Measurements from ENCODE around the gene USPL1. TPM values are rescaled to one million over a fixed set of nuclear protein-coding genes. Genes with fewer than 3 reads are reported as not detected.

The USPL1 gene
- total RNA-seq, 1 experiment from 2014 or later, result 11.8 TPM

GRCh38 chr13:30697177-30697953, 79.6 kb downstream of the USPL1 start:
- ChIA-PET POLR2A (no interaction called here), CTCF (interaction anchor here (0.6 to 0.8 kb wide), 2 partner anchors 16 to 102 kb away, joined by 4 to 5 read pairs; no protein-coding TSS in a partner anchor)
- Mint-ChIP-seq H3K27ac (ENCODE audit: low read depth, unreplicated experiment) (no peak overlapping the region), H3K36me3 (ENCODE audit: insufficient read depth, unreplicated experiment) (no peaks in the 10 kb centered on the region), H3K9me3 (ENCODE audit: unreplicated experiment) (no peaks in the 10 kb centered on the region), H3K27me3 (ENCODE audit: insufficient read depth, unreplicated experiment) (no peaks in the 10 kb centered on the region), H3K4me3 (ENCODE audit: unreplicated experiment) (no peak overlapping the region), H3K4me1 (ENCODE audit: insufficient read depth, unreplicated experiment) (peaks cover 7% of the 10 kb centered on the region)
- DNase-seq (ENCODE audit: unreplicated experiment), result no peak
- intact Hi-C loops (cut with micrococcal nuclease), result no loop called here
- TF ChIP-seq CTCF (IDR thresholded peaks at IDR 0.05; ENCODE audit: unreplicated experiment), result no peak
- BruUV-seq (replicated peaks), result no TSS peak

- POLR2A ChIA-PET, result no interaction called here
- H3K4me1 Mint-ChIP-seq (ENCODE audit: insufficient read depth, unreplicated experiment), result peaks cover 7% of the 10 kb centered on the region
- CTCF ChIA-PET, result interaction anchor here (0.7 to 0.8 kb wide), 2 partner anchors 101 to 367 kb away, joined by 4 read pairs; no protein-coding TSS in a partner anchor
- no peaks in the 10 kb centered on the region for H3K9me3 Mint-ChIP-seq (ENCODE audit: unreplicated experiment)
- intact Hi-C loops (cut with micrococcal nuclease), result no loop called here
- H3K36me3 Mint-ChIP-seq (ENCODE audit: insufficient read depth, unreplicated experiment), result no peaks in the 10 kb centered on the region
- no peak overlapping the region for H3K27ac Mint-ChIP-seq (ENCODE audit: low read depth, unreplicated experiment)
- no peak for DNase-seq (ENCODE audit: unreplicated experiment)
- no peak overlapping the region for H3K4me3 Mint-ChIP-seq (ENCODE audit: unreplicated experiment)
- no peaks in the 10 kb centered on the region for H3K27me3 Mint-ChIP-seq (ENCODE audit: insufficient read depth, unreplicated experiment)
- TF ChIP-seq CTCF (IDR thresholded peaks at IDR 0.05; ENCODE audit: unreplicated experiment), result no peak
- no TSS peak for BruUV-seq (replicated peaks)
Observed at GRCh38 chr13:30697996-30698401, 80.3 kb downstream of the USPL1 start.

DNA sequence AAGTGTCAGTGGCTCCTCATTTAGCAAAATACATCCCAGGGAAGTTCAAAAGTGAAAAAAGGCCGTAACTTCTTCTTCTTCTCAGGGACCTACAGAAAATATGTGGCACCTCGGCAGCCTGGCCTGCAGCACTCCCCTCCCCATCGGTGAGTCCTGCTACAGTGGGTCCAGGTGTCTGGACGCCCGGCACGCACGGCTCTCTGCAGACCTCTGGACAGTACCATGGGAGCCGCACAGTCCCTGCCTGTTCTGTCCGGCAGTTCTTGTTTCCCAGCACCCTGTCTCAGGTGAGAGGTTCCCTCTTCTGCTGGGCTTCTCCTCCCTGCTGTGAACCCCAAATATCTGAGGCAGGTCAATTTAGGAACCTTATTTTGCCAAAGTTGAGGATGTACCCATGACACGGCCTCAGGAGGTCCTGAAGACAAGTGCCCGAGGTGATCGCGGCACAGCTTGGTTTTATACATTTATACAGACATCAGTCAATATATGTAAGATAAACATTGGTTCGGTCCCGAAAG, 80.8 kb downstream of the USPL1 start:
- Mint-ChIP-seq H3K36me3 (ENCODE audit: insufficient read depth, unreplicated experiment) (no peaks in the 10 kb centered on the region), H3K27ac (ENCODE audit: low read depth, unreplicated experiment) (no peak overlapping the region), H3K9me3 (ENCODE audit: unreplicated experiment) (no peaks in the 10 kb centered on the region), H3K27me3 (ENCODE audit: insufficient read depth, unreplicated experiment) (no peaks in the 10 kb centered on the region), H3K4me3 (ENCODE audit: unreplicated experiment) (no peak overlapping the region), H3K4me1 (ENCODE audit: insufficient read depth, unreplicated experiment) (peaks cover 7% of the 10 kb centered on the region)
- no peak for DNase-seq (ENCODE audit: unreplicated experiment)
- no peak for TF ChIP-seq CTCF (IDR thresholded peaks at IDR 0.05; ENCODE audit: unreplicated experiment)
- BruUV-seq (replicated peaks), result no TSS peak
- ChIA-PET POLR2A (no interaction called here), CTCF (interaction anchor here (0.7 to 1.4 kb wide), 4 partner anchors 36 to 366 kb away, joined by 3 to 4 read pairs (median 4); partner anchors contain the start of gene ALOX5AP)
- intact Hi-C loops (cut with micrococcal nuclease), result no loop called here

DNA sequence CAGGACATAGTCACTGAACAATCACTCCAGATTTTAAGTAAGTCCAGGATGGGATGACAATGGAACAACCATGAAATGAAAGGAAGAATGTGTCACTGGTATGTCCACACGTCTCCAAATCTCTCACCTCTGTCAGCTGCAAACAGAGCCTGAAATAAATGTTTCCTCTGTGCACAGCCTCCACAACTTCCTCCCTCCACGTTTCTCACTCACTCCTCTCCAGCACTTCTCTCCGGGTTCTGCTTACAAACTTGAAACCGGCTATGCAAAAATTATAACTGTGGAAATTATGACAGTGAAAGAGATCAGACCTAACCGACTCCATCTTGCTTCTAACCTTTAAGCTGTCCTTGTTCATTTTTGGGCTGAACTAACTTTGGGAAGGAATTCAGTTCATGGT, 82.6 kb downstream of the USPL1 start:
- CTCF ChIA-PET, result interaction anchor here (0.7 kb wide), 1 partner anchor 104 kb away, joined by 3 read pairs; no protein-coding TSS in a partner anchor
- intact Hi-C loops (cut with micrococcal nuclease), result no loop called here
- POLR2A ChIA-PET, result no interaction called here
- no TSS peak for BruUV-seq (replicated peaks)
- no peak for DNase-seq (ENCODE audit: unreplicated experiment)
- Mint-ChIP-seq H3K36me3 (ENCODE audit: insufficient read depth, unreplicated experiment) (no peaks in the 10 kb centered on the region), H3K9me3 (ENCODE audit: unreplicated experiment) (no peaks in the 10 kb centered on the region), H3K4me1 (ENCODE audit: insufficient read depth, unreplicated experiment) (peaks cover 7% of the 10 kb centered on the region), H3K4me3 (ENCODE audit: unreplicated experiment) (no peak overlapping the region), H3K27ac (ENCODE audit: low read depth, unreplicated experiment) (no peak overlapping the region), H3K27me3 (ENCODE audit: insufficient read depth, unreplicated experiment) (no peaks in the 10 kb centered on the region)
- TF ChIP-seq CTCF (IDR thresholded peaks at IDR 0.05; ENCODE audit: unreplicated experiment), result no peak

Data from MCF 10A (cell line).